ENCODE measurements around the gene CAMK2D. TPM values are rescaled to one million over a fixed set of nuclear protein-coding genes. Genes with fewer than 3 reads are reported as not detected.

The CAMK2D gene
- total RNA-seq, 1 experiment from 2014 or later: 29.5 TPM

DNA sequence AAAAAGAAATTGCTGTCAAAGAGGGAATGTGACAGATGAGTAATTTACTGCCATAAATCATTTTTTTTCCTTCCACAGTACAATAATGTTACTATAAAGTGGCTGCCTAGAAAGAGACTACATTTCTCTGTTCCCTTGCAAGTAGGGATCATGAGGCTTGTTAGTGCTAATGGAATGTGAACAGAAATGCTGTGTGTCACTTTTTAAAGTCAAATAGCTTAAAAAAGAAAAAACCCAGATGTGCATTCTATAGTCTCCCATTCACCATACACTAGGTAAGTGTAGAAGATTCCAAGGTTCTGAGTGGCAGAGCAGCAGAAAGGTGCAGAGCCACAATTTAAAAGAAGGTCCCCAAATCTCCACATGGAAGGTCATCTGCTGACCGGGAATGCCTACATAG, 328.4 kb downstream of the CAMK2D start:
- TF ChIP-seq POLR2AphosphoS5 (IDR thresholded peaks at IDR 0.05; ENCODE audit: low read depth, low read length) (no peak), SIN3A (IDR thresholded peaks at IDR 0.05; ENCODE audit: borderline replicate concordance, insufficient read depth, low read depth, low read length) (no peak), REST (IDR thresholded peaks at IDR 0.05; ENCODE audit: insufficient read depth in 1 of 2, low read depth in 2 of 2, low read length in 1 of 2) (no peak), TCF7L2 (IDR thresholded peaks at IDR 0.05; ENCODE audit: low read depth, low read length) (no peak), CTCF (IDR thresholded peaks at IDR 0.05) (no peak)
- no peaks in the 10 kb centered on the region for H3K4me1 ChIP-seq (ENCODE audit: control insufficient read depth, insufficient read depth, low read length)
- ChIA-PET POLR2A (no interaction called here), CTCF (no interaction called here)
- no peaks in the 10 kb centered on the region for H3K36me3 ChIP-seq (ENCODE audit: control insufficient read depth, insufficient read depth, low read length)
- H3K4me3 ChIP-seq (ENCODE audit: low read depth in 2 of 2, low read length in 2 of 2): no peak overlapping the region
- in situ Hi-C loops (cut with HindIII; ENCODE audit: low pct_unique_long_range_greater_than_20kb, low sequenced_read_pairs) (no loop called here), intact Hi-C loops (cut with micrococcal nuclease; ENCODE audit: unreplicated experiment) (no loop called here)
- ATAC-seq (no peak), DNase-seq (ENCODE audit: low read depth, low spot score) (no peak)
- no peaks in the 10 kb centered on the region for H3K27me3 ChIP-seq (ENCODE audit: control insufficient read depth, insufficient read depth, low read length)
- no peaks in the 10 kb centered on the region for H3K9me3 ChIP-seq (ENCODE audit: control insufficient read depth, insufficient read depth, low read depth, low read length)
- H3K27ac ChIP-seq (ENCODE audit: low read length): no peak overlapping the region
- no TSS peak for BruUV-seq (replicated peaks)

DNA sequence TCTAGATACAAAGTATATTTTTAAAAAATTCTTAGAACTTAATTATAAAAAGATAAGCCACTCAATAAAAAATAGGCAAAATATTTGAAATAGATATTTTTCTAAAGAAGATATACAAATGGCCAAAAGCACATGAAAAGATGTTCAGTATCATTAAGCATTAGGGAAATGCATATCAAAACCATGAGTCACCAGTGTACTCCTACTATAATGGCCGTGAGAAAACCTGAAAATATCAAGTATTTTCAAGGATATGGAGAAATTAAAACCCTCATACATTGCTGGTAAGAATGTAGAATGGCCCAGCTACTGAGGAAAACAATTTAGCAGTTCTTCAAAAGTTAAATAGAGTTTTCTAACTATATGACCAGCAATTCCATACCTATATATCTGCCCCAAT, 337.9 kb downstream of the CAMK2D start:
- no peaks in the 10 kb centered on the region for H3K36me3 ChIP-seq (ENCODE audit: control insufficient read depth, insufficient read depth, low read length)
- no peak overlapping the region for H3K4me3 ChIP-seq (ENCODE audit: low read depth in 2 of 2, low read length in 2 of 2)
- H3K27ac ChIP-seq (ENCODE audit: low read length): no peak overlapping the region
- no peaks in the 10 kb centered on the region for H3K27me3 ChIP-seq (ENCODE audit: control insufficient read depth, insufficient read depth, low read length)
- H3K9me3 ChIP-seq (ENCODE audit: control insufficient read depth, insufficient read depth, low read depth, low read length): peaks cover 4% of the 10 kb centered on the region; the same call in 1 of the 2 replicates
- BruUV-seq (replicated peaks): no TSS peak
- DNase-seq (ENCODE audit: low read depth, low spot score) (no peak), ATAC-seq (no peak)
- intact Hi-C loops (cut with micrococcal nuclease; ENCODE audit: unreplicated experiment): no loop called here
- ChIA-PET POLR2A (no interaction called here), CTCF (interaction anchor here (0.6 kb wide), 1 partner anchor 271 kb away, joined by 3 read pairs; no protein-coding TSS in a partner anchor)
- H3K4me1 ChIP-seq (ENCODE audit: control insufficient read depth, insufficient read depth, low read length): no peaks in the 10 kb centered on the region
- TF ChIP-seq POLR2AphosphoS5 (IDR thresholded peaks at IDR 0.05; ENCODE audit: low read depth, low read length): no peak
- no peak for TF ChIP-seq SIN3A (IDR thresholded peaks at IDR 0.05; ENCODE audit: borderline replicate concordance, insufficient read depth, low read depth, low read length)
- TF ChIP-seq TCF7L2 (IDR thresholded peaks at IDR 0.05; ENCODE audit: low read depth, low read length): no peak
- no peak for TF ChIP-seq REST (IDR thresholded peaks at IDR 0.05; ENCODE audit: insufficient read depth in 1 of 2, low read depth in 2 of 2, low read length in 1 of 2)
- no peak for TF ChIP-seq CTCF (IDR thresholded peaks at IDR 0.05)
- in situ Hi-C loops (cut with HindIII; ENCODE audit: low pct_unique_long_range_greater_than_20kb, low sequenced_read_pairs): no loop called here
